OCI-LY7 (cell line): Measurements from ENCODE around the gene HSPA14. TPM values are rescaled to one million over a fixed set of nuclear protein-coding genes. Genes with fewer than 3 reads are reported as not detected.

Experiments
- BruUV-seq: library from RNA; stranded (reverse); fragments of 400-500 nt; replicated peaks from 2 replicates; lab custom pipeline; 2021; lab: Mats Ljungman, UMichigan
- CTCF ChIA-PET: fragments of 300-600 bp; sonication (Branson Sonifier 250); formaldehyde crosslinking; loops from one replicate; lab custom pipeline; 2022; ENCODE audit warnings: antibody characterized with exemption; ENCODE audit not compliant: unreplicated experiment; lab: Charles Lee
- POLR2A ChIA-PET: fragments of 300-600 bp; sonication (Branson Sonifier 250); formaldehyde crosslinking; loops from one replicate; lab custom pipeline; 2022; ENCODE audit warnings: antibody characterized with exemption; lab: Charles Lee
- DNase-seq: peaks from one replicate; pipeline ENCODE4 v3.0.0-alpha.2; 2015; ENCODE audit warnings: low spot score
- H2AFZ ChIP-seq: fragments of 200-600 bp; sonication (generic), shearing (Covaris generic); 2 replicates; pipeline ENCODE4 v1.6.1; 2014; ENCODE audit warnings: mild to moderate bottlenecking, antibody characterized with exemption, low read length, moderate library complexity
- H3K27ac ChIP-seq: fragments of 200-600 bp; sonication (generic); 2 replicates; pipeline ENCODE4 v1.5.1; 2014; ENCODE audit warnings: mixed run types, low read depth, mild to moderate bottlenecking, moderate library complexity, low read length, inconsistent platforms; ENCODE audit not compliant: poor library complexity, severe bottlenecking
- H3K36me3 ChIP-seq: fragments of 200-600 bp; sonication (generic); 2 replicates; pipeline ENCODE4 v1.6.1; 2014; ENCODE audit warnings: mild to moderate bottlenecking, antibody characterized with exemption, low read length, moderate library complexity, mixed read lengths; ENCODE audit not compliant: insufficient read depth
- H3K4me1 ChIP-seq: fragments of 200-600 bp; sonication (generic); 2 replicates; pipeline ENCODE4 v1.5.1; 2014; ENCODE audit warnings: mild to moderate bottlenecking, low read length; ENCODE audit not compliant: insufficient read depth, poor library complexity, severe bottlenecking
- H3K4me2 ChIP-seq: fragments of 200-600 bp; sonication (generic); 2 replicates; pipeline ENCODE4 v1.6.1; 2014; ENCODE audit warnings: mild to moderate bottlenecking, low read length
- H3K4me3 ChIP-seq: fragments of 200-600 bp; sonication (generic); 2 replicates; pipeline ENCODE4 v1.5.1; 2014; ENCODE audit warnings: mild to moderate bottlenecking, low read depth, low read length; ENCODE audit not compliant: poor library complexity, severe bottlenecking
- H3K79me2 ChIP-seq: fragments of 200-600 bp; sonication (generic); 2 replicates; pipeline ENCODE4 v1.6.1; 2016; ENCODE audit warnings: low read depth, mild to moderate bottlenecking, low read length, moderate library complexity, mixed read lengths; ENCODE audit not compliant: insufficient read depth
- H3K9me2 ChIP-seq: fragments of 200-600 bp; sonication (generic); 2 replicates; pipeline ENCODE4 v1.6.1; 2016; ENCODE audit warnings: mild to moderate bottlenecking, low read length, mixed read lengths; ENCODE audit not compliant: insufficient read depth
- H3K9me3 ChIP-seq: fragments of 200-600 bp; sonication (generic); 2 replicates; pipeline ENCODE4 v1.6.1; 2014; ENCODE audit warnings: mild to moderate bottlenecking, mixed run types, low read length, mixed read lengths
- H4K20me1 ChIP-seq: fragments of 200-600 bp; sonication (generic); 2 replicates; pipeline ENCODE4 v1.6.1; 2014; ENCODE audit warnings: mild to moderate bottlenecking, antibody characterized with exemption, low read length, moderate library complexity, mixed read lengths; ENCODE audit not compliant: insufficient read depth
- EZH2phosphoT487 ChIP-seq: fragments of 200-600 bp; sonication (generic); IDR thresholded peaks from 2 replicates; pipeline ENCODE4 v1.6.1; 2018; ENCODE audit warnings: low read depth, borderline replicate concordance, mild to moderate bottlenecking, mixed run types, antibody characterized with exemption, low read length, moderate library complexity, mixed read lengths
- intact Hi-C: fragments of 100-400 bp; cut with micrococcal nuclease; formaldehyde crosslinking; loops from one replicate; pipeline ENCODE4 v1.10.0; 2022; ENCODE audit not compliant: unreplicated experiment
- total RNA-seq, 2 experiments: library from RNA; depleted of rRNA in 1 of 2; stranded (reverse); fragments of >200 nt in 1 of 2; shearing (Covaris generic) in 1 of 2; gene quantifications; 2 replicates each; pipeline ENCODE4 v1.2.3, GENCODE V29; 2014 to 2022
- TF ChIP-seq, protein P1 (sequence below): fragments of 200-600 bp; sonication (generic); conservative IDR thresholded peaks from 2 replicates; pipeline ENCODE4 v1.5.1; 2014; ENCODE audit warnings: mild to moderate bottlenecking, antibody characterized with exemption, low read length, moderate library complexity, mixed read lengths

Gene HSPA14
- total RNA-seq, 2 experiments from 2014 or later = 21.8 to 28.2 TPM

- Histone ChIP-seq H4K20me1 (no peaks in the 10 kb centered on the region; the same call in 1 of the 2 replicates), H3K9me3 (no peaks in the 10 kb centered on the region), H3K4me2 (no peak overlapping the region), H2AFZ (no peak overlapping the region), H3K4me3 (no peak overlapping the region), H3K9me2 (no peaks in the 10 kb centered on the region), H3K79me2 (peaks cover 17% of the 10 kb centered on the region), H3K27ac (no peak overlapping the region), H3K4me1 (peaks cover 17% of the 10 kb centered on the region), H3K36me3 (peaks cover 60% of the 10 kb centered on the region)
- intact Hi-C loops = no loop called here
- ChIA-PET CTCF (no interaction called here), POLR2A (interaction anchor here (0.6 to 1.4 kb wide), 4 partner anchors 10 to 354 kb away, joined by 3 to 4 read pairs (median 3); no protein-coding TSS in a partner anchor)
- TF ChIP-seq, protein P1, sequence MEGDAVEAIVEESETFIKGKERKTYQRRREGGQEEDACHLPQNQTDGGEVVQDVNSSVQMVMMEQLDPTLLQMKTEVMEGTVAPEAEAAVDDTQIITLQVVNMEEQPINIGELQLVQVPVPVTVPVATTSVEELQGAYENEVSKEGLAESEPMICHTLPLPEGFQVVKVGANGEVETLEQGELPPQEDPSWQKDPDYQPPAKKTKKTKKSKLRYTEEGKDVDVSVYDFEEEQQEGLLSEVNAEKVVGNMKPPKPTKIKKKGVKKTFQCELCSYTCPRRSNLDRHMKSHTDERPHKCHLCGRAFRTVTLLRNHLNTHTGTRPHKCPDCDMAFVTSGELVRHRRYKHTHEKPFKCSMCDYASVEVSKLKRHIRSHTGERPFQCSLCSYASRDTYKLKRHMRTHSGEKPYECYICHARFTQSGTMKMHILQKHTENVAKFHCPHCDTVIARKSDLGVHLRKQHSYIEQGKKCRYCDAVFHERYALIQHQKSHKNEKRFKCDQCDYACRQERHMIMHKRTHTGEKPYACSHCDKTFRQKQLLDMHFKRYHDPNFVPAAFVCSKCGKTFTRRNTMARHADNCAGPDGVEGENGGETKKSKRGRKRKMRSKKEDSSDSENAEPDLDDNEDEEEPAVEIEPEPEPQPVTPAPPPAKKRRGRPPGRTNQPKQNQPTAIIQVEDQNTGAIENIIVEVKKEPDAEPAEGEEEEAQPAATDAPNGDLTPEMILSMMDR = no peak
- TF ChIP-seq EZH2phosphoT487 = no peak
- no TSS peak for BruUV-seq
- DNase-seq = no peak
Observed at GRCh38 chr10:14873090-14873760, 35.1 kb downstream of the HSPA14 start.

GRCh38 chr10:14875941-14876340 is 37.8 kb downstream of the HSPA14 start:
- H3K4me3 ChIP-seq = no peak overlapping the region
- ChIA-PET POLR2A (interaction anchor here (1.0 kb wide), 1 partner anchor 135 kb away, joined by 3 read pairs; no protein-coding TSS in a partner anchor), CTCF (no interaction called here)
- peaks cover 9% of the 10 kb centered on the region; the same call in 1 of the 2 replicates for H4K20me1 ChIP-seq
- peaks cover 28% of the 10 kb centered on the region for H3K4me1 ChIP-seq
- H3K9me2 ChIP-seq = no peaks in the 10 kb centered on the region
- peaks cover 39% of the 10 kb centered on the region for H3K79me2 ChIP-seq
- BruUV-seq = no TSS peak
- H3K4me2 ChIP-seq = no peak overlapping the region
- no peak for TF ChIP-seq EZH2phosphoT487
- TF ChIP-seq, protein P1 = no peak
- peaks cover 39% of the 10 kb centered on the region for H3K36me3 ChIP-seq
- H3K9me3 ChIP-seq = no peaks in the 10 kb centered on the region
- no peak for DNase-seq
- intact Hi-C loops = loop anchor here (5.0 kb wide), 2 partner anchors 221 to 274 kb away; partner anchors contain the start of gene RPP38
- H2AFZ ChIP-seq = no peak overlapping the region
- no peak overlapping the region for H3K27ac ChIP-seq

DNA sequence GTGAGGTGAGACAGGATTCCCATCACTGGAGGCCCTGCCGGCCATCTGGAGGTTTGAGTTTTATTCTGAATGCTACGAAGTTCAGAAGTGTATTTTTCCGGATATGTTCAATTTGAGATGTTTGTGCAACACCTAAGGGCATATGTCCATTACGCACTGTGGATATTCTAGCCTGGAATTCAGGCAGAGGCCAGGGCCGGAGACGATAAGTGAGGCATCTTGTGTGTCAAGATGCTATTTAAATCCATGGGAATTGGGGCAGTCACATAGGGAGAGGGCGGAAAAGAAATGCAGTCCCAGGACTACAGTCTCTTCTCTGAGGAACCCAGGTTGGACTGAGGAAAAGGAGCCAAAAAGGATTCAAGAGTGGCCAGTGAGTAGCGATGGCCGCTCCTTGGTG is 38.7 kb downstream of the HSPA14 start:
- no peaks in the 10 kb centered on the region for H3K9me2 ChIP-seq
- intact Hi-C loops = loop anchor here (5.0 kb wide), 2 partner anchors 221 to 274 kb away; partner anchors contain the start of gene RPP38
- BruUV-seq = no TSS peak
- H3K27ac ChIP-seq = no peak overlapping the region
- H3K4me1 ChIP-seq = peaks cover 36% of the 10 kb centered on the region
- H3K79me2 ChIP-seq = peaks cover 47% of the 10 kb centered on the region
- TF ChIP-seq EZH2phosphoT487 = no peak
- TF ChIP-seq, protein P1 = no peak
- H2AFZ ChIP-seq = no peak overlapping the region
- H3K9me3 ChIP-seq = no peaks in the 10 kb centered on the region
- no peak for DNase-seq
- peak overlapping the region; percentile 88 for H3K4me3 ChIP-seq
- ChIA-PET POLR2A (interaction anchor here (1.6 to 2.1 kb wide), 4 partner anchors 17 to 283 kb away, joined by 3 to 16 read pairs (median 8); partner anchors contain the start of genes CDNF, HSPA14 and MSANTD7), CTCF (no interaction called here)
- H3K4me2 ChIP-seq = peak overlapping the region; percentile 73
- H3K36me3 ChIP-seq = peaks cover 36% of the 10 kb centered on the region
- peaks cover 17% of the 10 kb centered on the region; the same call in 1 of the 2 replicates for H4K20me1 ChIP-seq
